ENCODE results near the gene CHD1L. TPM values are rescaled to one million over a fixed set of nuclear protein-coding genes. Genes with fewer than 3 reads are reported as not detected.

Gene CHD1L
- total RNA-seq = 18.6 and 26.8 TPM in 2 replicates

GRCh38 chr1:147242449-147243227 lies at the start of gene CHD1L:
Gene CHD1L (plus strand): TSS chr1:147242684. CDS start chr1:147242704, 20 bp downstream.

GRCh38 chr1:147225193-147225730 lies 17.2 kb upstream of the CHD1L start, which contains the start of gene FMO5:
Gene FMO5 (minus strand): TSS chr1:147225339. CDS start chr1:147225029, 310 bp downstream.

Other genes starting within 250 kb of the CHD1L start
- 3.1 and 8.9 TPM in 2 replicates for gene PRKAB2, start 70.2 kb upstream of the CHD1L start, total RNA-seq
- 0.30 and 1.3 TPM in 2 replicates for gene FMO5, start 17.3 kb upstream of the CHD1L start, total RNA-seq

All from mammary microvascular endothelial cell (primary cell).